ENCODE results near the gene GMIP. TPM values are rescaled to one million over a fixed set of nuclear protein-coding genes. Genes with fewer than 3 reads are reported as not detected.

Gene GMIP
- total RNA-seq, 1 experiment from 2014 or later = 6.3 TPM

DNA sequence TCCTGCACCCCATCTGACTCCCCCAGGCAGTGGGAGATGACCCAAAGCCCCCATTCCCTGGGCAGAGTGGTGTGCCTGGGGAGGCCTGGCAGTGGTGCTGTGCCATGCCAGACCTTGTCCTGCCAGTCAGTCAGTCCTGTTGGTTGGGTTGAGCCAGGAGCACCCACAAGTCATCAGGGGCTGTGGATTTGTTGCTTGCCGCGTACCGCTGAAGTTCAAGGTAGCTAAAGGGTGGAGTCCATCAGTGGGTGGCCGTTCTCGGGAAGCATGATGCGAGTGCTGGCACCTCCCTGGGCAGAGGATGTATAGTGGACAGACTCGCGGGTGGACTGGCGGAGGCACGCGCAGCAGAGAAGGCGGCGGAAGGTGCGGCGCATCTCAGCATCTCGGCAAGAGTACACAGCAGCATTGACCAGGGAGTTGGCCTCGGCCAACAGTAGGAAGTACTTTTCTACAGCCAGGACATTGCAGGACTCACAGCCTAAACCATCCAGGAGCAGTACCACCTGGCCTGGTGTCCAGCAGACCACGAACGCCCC is 19.4 kb downstream of the GMIP start:
- peaks cover 11% of the 10 kb centered on the region for H3K4me1 ChIP-seq (ENCODE audit: insufficient read depth, low read length)

DNA sequence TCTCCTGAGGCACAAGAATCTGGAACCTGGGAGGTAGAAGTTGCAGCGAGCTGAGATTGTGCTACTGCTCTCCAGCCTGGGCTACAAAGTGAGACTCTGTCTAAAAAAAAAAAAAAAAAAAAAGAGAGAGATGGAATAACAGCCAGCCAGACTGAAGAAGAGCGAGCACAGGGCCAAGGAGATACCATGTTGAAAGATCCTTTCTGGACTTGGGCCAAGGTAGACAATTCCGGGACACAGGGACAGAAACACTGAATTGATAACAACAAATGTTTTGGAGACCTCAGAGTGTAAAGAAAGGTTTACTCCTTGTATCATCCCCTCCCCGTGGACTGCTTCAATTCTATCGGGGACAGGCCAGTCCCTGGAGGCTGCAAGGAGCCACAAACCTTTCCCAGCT is 20.1 kb downstream of the GMIP start:
- Histone ChIP-seq H3K9me2 (replicated peaks; ENCODE audit: low read length) (no peaks in the 10 kb centered on the region), H3K9me3 (ENCODE audit: low read length) (no peaks in the 10 kb centered on the region), H3K4me1 (ENCODE audit: insufficient read depth, low read length) (peaks cover 14% of the 10 kb centered on the region), H3K79me2 (ENCODE audit: low read length) (peaks cover 16% of the 10 kb centered on the region), H3K36me3 (ENCODE audit: low read depth, low read length) (no peaks in the 10 kb centered on the region; the same call in 1 of the 2 replicates), H3K27me3 (ENCODE audit: low read length) (no peaks in the 10 kb centered on the region), H3K4me3 (ENCODE audit: low read length) (no peak overlapping the region), H4K20me1 (ENCODE audit: low read length) (no peaks in the 10 kb centered on the region), H3F3A (ENCODE audit: low read length, unreplicated experiment) (no peaks in the 10 kb centered on the region), H3K27ac (ENCODE audit: low read length) (no peak overlapping the region), H3K4me2 (ENCODE audit: low read length) (no peak overlapping the region), H3K9ac (ENCODE audit: low read length) (no peak overlapping the region), H2AFZ (ENCODE audit: low read length) (no peak overlapping the region)
- no peak for ATAC-seq
- ChIA-PET POLR2A (ENCODE audit: unreplicated experiment) (no interaction called here), CTCF (no interaction called here)
- no TSS peak for BruUV-seq (replicated peaks)
- intact Hi-C loops (cut with micrococcal nuclease) = no loop called here
- no peak for DNase-seq
- TF ChIP-seq EZH2phosphoT487 (IDR thresholded peaks at IDR 0.05; ENCODE audit: borderline replicate concordance, low read length) (no peak), EZH2 (IDR thresholded peaks at IDR 0.05; ENCODE audit: low read length, unreplicated experiment) (no peak)
- TF ChIP-seq, protein P1, sequence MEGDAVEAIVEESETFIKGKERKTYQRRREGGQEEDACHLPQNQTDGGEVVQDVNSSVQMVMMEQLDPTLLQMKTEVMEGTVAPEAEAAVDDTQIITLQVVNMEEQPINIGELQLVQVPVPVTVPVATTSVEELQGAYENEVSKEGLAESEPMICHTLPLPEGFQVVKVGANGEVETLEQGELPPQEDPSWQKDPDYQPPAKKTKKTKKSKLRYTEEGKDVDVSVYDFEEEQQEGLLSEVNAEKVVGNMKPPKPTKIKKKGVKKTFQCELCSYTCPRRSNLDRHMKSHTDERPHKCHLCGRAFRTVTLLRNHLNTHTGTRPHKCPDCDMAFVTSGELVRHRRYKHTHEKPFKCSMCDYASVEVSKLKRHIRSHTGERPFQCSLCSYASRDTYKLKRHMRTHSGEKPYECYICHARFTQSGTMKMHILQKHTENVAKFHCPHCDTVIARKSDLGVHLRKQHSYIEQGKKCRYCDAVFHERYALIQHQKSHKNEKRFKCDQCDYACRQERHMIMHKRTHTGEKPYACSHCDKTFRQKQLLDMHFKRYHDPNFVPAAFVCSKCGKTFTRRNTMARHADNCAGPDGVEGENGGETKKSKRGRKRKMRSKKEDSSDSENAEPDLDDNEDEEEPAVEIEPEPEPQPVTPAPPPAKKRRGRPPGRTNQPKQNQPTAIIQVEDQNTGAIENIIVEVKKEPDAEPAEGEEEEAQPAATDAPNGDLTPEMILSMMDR (conservative IDR thresholded peaks at IDR 0.05; ENCODE audit: low read depth, low read length) = no peak

More for the DNA sequence above, 19.4 kb downstream of the GMIP start:
- Histone ChIP-seq H3K27ac (ENCODE audit: low read length) (no peak overlapping the region), H3K27me3 (ENCODE audit: low read length) (no peaks in the 10 kb centered on the region), H3F3A (ENCODE audit: low read length, unreplicated experiment) (no peaks in the 10 kb centered on the region), H2AFZ (ENCODE audit: low read length) (no peak overlapping the region), H3K4me2 (ENCODE audit: low read length) (no peak overlapping the region), H3K36me3 (ENCODE audit: low read depth, low read length) (no peaks in the 10 kb centered on the region; the same call in 1 of the 2 replicates), H4K20me1 (ENCODE audit: low read length) (no peaks in the 10 kb centered on the region), H3K9me2 (replicated peaks; ENCODE audit: low read length) (no peaks in the 10 kb centered on the region), H3K4me3 (ENCODE audit: low read length) (no peak overlapping the region), H3K9me3 (ENCODE audit: low read length) (no peaks in the 10 kb centered on the region), H3K79me2 (ENCODE audit: low read length) (peaks cover 16% of the 10 kb centered on the region), H3K9ac (ENCODE audit: low read length) (no peak overlapping the region)
- ChIA-PET POLR2A (ENCODE audit: unreplicated experiment) (no interaction called here), CTCF (no interaction called here)
- intact Hi-C loops (cut with micrococcal nuclease) = no loop called here
- DNase-seq (no peak), ATAC-seq (no peak)
- BruUV-seq (replicated peaks) = no TSS peak
- TF ChIP-seq, protein P1 (conservative IDR thresholded peaks at IDR 0.05; ENCODE audit: low read depth, low read length) = no peak
- TF ChIP-seq EZH2 (IDR thresholded peaks at IDR 0.05; ENCODE audit: low read length, unreplicated experiment) (no peak), EZH2phosphoT487 (IDR thresholded peaks at IDR 0.05; ENCODE audit: borderline replicate concordance, low read length) (no peak)

DNA sequence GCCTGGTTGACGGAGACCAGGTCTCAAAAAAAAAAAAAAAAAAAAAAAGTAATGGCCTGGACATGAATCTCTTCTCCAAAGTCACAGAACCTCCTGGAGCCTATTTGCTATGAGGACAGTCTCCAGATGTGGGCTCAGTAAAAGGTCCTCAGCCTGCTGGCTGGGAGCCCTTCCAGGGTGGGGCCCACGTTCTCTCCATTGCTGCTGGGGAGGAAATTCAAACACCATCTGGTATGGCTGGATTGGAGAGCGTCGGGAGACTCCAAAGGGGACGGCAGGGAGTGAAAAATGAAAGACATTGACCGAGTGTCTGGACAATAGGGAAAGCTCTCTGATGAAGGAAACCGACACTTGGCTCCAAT is 23.6 kb downstream of the GMIP start:
- Histone ChIP-seq H3K4me2 (ENCODE audit: low read length) (no peak overlapping the region), H3K4me3 (ENCODE audit: low read length) (no peak overlapping the region), H3K79me2 (ENCODE audit: low read length) (peaks cover 17% of the 10 kb centered on the region), H4K20me1 (ENCODE audit: low read length) (no peaks in the 10 kb centered on the region), H3K27me3 (ENCODE audit: low read length) (no peaks in the 10 kb centered on the region), H3K27ac (ENCODE audit: low read length) (no peak overlapping the region), H3K9me3 (ENCODE audit: low read length) (no peaks in the 10 kb centered on the region), H2AFZ (ENCODE audit: low read length) (no peak overlapping the region), H3K4me1 (ENCODE audit: insufficient read depth, low read length) (peaks cover 30% of the 10 kb centered on the region), H3K36me3 (ENCODE audit: low read depth, low read length) (no peaks in the 10 kb centered on the region; the same call in 1 of the 2 replicates), H3K9ac (ENCODE audit: low read length) (no peak overlapping the region), H3F3A (ENCODE audit: low read length, unreplicated experiment) (no peaks in the 10 kb centered on the region), H3K9me2 (replicated peaks; ENCODE audit: low read length) (no peaks in the 10 kb centered on the region)
- ChIA-PET POLR2A (ENCODE audit: unreplicated experiment) (no interaction called here), CTCF (no interaction called here)
- no peak for ATAC-seq
- DNase-seq = no peak
- intact Hi-C loops (cut with micrococcal nuclease) = no loop called here
- no TSS peak for BruUV-seq (replicated peaks)
- TF ChIP-seq EZH2 (IDR thresholded peaks at IDR 0.05; ENCODE audit: low read length, unreplicated experiment) = no peak
- TF ChIP-seq EZH2phosphoT487 (IDR thresholded peaks at IDR 0.05; ENCODE audit: borderline replicate concordance, low read length) = no peak
- TF ChIP-seq, protein P1 (conservative IDR thresholded peaks at IDR 0.05; ENCODE audit: low read depth, low read length) = no peak

Data from PC-3 (cell line).